CD4-positive, alpha-beta T cell (primary cell): ENCODE results near the gene TPSG1. TPM values are rescaled to one million over a fixed set of nuclear protein-coding genes. Genes with fewer than 3 reads are reported as not detected.

Experiments
- ATAC-seq: fragments of 200-7000 bp; cut with Tn5 transposase; one replicate; pipeline ENCODE4 v1.10.0; 2022; ENCODE audit warnings: mild to moderate bottlenecking; ENCODE audit not compliant: poor library complexity
- CTCF ChIA-PET: fragments of 350-600 bp; sonication (Branson Sonifier 250); formaldehyde crosslinking; loops from one replicate; lab custom pipeline; 2021; ENCODE audit warnings: antibody characterized with exemption, inconsistent platforms; lab: Charles Lee
- POLR2A ChIA-PET: fragments of 350-600 bp; sonication (Branson Sonifier 250); formaldehyde crosslinking; loops from one replicate; lab custom pipeline; 2021; ENCODE audit warnings: antibody characterized with exemption, inconsistent platforms; lab: Charles Lee
- DNase-seq, 14 experiments: peaks; one replicate each; pipeline ENCODE4 v3.0.0-alpha.2; 2013 to 2020; ENCODE audit warnings: mixed read lengths in 2 of 14
- H3K27ac ChIP-seq, 2 donors: one replicate each; pipeline versions ENCODE4 v1.5.1 to v1.7.0; 2013; ENCODE audit warnings: low read length in 2 of 2, low read depth in 1 of 2, mild to moderate bottlenecking in 1 of 2
- H3K27me3 ChIP-seq, 2 experiments: 1 replicate in 1 of 2; 2 replicates in 1 of 2; pipeline versions ENCODE4 v1.6.1 to v1.7.0; 2013; ENCODE audit warnings: low read length in 2 of 2, control low read depth in 1 of 2, mild to moderate bottlenecking in 1 of 2, moderate library complexity in 1 of 2; ENCODE audit not compliant: insufficient read depth in 2 of 2, control insufficient read depth in 1 of 2
- H3K36me3 ChIP-seq: one replicate; pipeline ENCODE4 v1.6.1; 2013; ENCODE audit warnings: low read length, control low read depth; ENCODE audit not compliant: insufficient read depth
- H3K4me1 ChIP-seq: one replicate; pipeline ENCODE4 v1.6.1; 2013; ENCODE audit warnings: low read length, control low read depth; ENCODE audit not compliant: insufficient read depth
- H3K4me3 ChIP-seq: one replicate; pipeline ENCODE4 v1.5.1; 2013; ENCODE audit warnings: mild to moderate bottlenecking, low read length, moderate library complexity
- H3K9me3 ChIP-seq, 2 experiments: 1 replicate in 1 of 2; 2 replicates in 1 of 2; pipeline versions ENCODE4 v1.6.1 to v1.7.0; 2013; ENCODE audit warnings: low read length in 2 of 2, mild to moderate bottlenecking in 2 of 2, control low read depth in 1 of 2, moderate library complexity in 1 of 2; ENCODE audit not compliant: control insufficient read depth in 1 of 2, insufficient read depth in 1 of 2
- H3K27ac Mint-ChIP-seq: one replicate; pipeline ENCODE4 v1.8.0; 2020; ENCODE audit warnings: mixed read lengths
- H3K27me3 Mint-ChIP-seq: one replicate; pipeline ENCODE4 v1.8.0; 2021; ENCODE audit warnings: mixed read lengths
- H3K36me3 Mint-ChIP-seq: one replicate; pipeline ENCODE4 v1.8.0; 2021; ENCODE audit warnings: low read depth, mixed read lengths
- H3K4me1 Mint-ChIP-seq: one replicate; pipeline ENCODE4 v1.8.0; 2021; ENCODE audit warnings: low read depth, mixed read lengths
- H3K4me3 Mint-ChIP-seq: one replicate; pipeline ENCODE4 v1.8.0; 2020; ENCODE audit warnings: mild to moderate bottlenecking, mixed read lengths
- H3K9me3 Mint-ChIP-seq: one replicate; pipeline ENCODE4 v1.8.0; 2020; ENCODE audit warnings: mixed read lengths
- CTCF ChIP-seq: fragments of 200-600 bp; IDR thresholded peaks from one replicate; pipeline ENCODE4 v1.8.0; 2022; ENCODE audit warnings: antibody characterized with exemption, mild to moderate bottlenecking
- intact Hi-C, 2 experiments: fragments of 100-400 bp; cut with DNase I in 1 of 2; cut with micrococcal nuclease in 1 of 2; formaldehyde crosslinking; loops; one replicate each; pipeline versions ENCODE4 v1.15.1 to v1.9.0; 2023 to 2025; cut with DNase I, micrococcal nuclease
- total RNA-seq, 174 experiments: library from RNA in 2 of 174; stranded (reverse) in 2 of 174; gene quantifications; one replicate each; pipeline ENCODE4 v1.2.3 and lab custom pipeline; 2021 to 2026

Gene TPSG1
- total RNA-seq, 2 experiments from 2014 or later: not detected

DNA sequence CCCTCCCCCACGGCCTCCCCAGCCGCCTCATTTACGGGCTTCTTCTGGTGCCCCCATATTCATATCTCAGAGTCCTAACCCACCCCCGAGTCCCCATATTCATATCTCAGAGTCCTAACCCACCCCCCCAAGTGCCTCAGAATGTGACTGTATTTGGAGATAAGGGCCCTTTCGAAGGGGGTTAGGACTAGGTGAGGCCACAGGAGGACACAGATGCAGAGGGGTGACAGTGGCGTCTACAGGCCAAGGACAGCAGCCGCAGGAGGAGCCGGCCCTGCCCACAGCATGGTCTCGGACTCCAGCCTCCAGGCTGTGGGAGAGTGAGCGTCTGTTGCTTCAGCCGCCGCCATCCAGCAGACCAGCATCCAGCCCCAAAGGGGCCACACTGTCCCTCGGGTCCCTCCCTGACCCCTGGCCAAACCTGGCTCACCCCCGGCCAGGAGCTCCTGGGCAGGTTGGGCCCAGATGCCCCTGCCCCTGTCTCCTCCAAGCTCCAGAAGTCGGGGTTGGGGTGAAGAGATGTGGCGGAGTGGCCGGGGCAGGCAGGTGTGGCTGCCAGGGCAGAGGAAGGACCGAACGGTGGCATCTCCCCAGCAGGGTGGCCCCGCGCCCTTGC lies 46.7 kb downstream of the TPSG1 start:
- no peak for TF ChIP-seq CTCF
- Mint-ChIP-seq H3K36me3 (no peaks in the 10 kb centered on the region), H3K27me3 (no peaks in the 10 kb centered on the region), H3K4me1 (no peaks in the 10 kb centered on the region), H3K4me3 (no peak overlapping the region), H3K9me3 (no peaks in the 10 kb centered on the region), H3K27ac (no peak overlapping the region)
- Histone ChIP-seq H3K27me3 (peaks cover 0 to 2% of the 10 kb centered on the region in 2 experiments), H3K4me1 (no peaks in the 10 kb centered on the region), H3K27ac (no peak overlapping the region), H3K4me3 (no peak overlapping the region), H3K36me3 (no peaks in the 10 kb centered on the region), H3K9me3 (peaks cover 0 to under 1% of the 10 kb centered on the region in 2 experiments)
- POLR2A ChIA-PET: no interaction called here
- ATAC-seq: no peak
- DNase-seq: no peak
- CTCF ChIA-PET: no interaction called here
- intact Hi-C loops: no loop called here

GRCh38 chr16:1177750-1178149 lies 47.3 kb downstream of the TPSG1 start:
- Mint-ChIP-seq H3K9me3 (no peaks in the 10 kb centered on the region), H3K36me3 (no peaks in the 10 kb centered on the region), H3K27me3 (no peaks in the 10 kb centered on the region), H3K4me3 (no peak overlapping the region), H3K27ac (no peak overlapping the region), H3K4me1 (no peaks in the 10 kb centered on the region)
- intact Hi-C loops: no loop called here
- Histone ChIP-seq H3K27me3 (peaks cover 0 to 2% of the 10 kb centered on the region in 2 experiments), H3K27ac (no peak overlapping the region), H3K4me1 (no peaks in the 10 kb centered on the region), H3K36me3 (no peaks in the 10 kb centered on the region), H3K9me3 (no peaks in the 10 kb centered on the region), H3K4me3 (no peak overlapping the region)
- no peak for ATAC-seq
- ChIA-PET CTCF (no interaction called here), POLR2A (no interaction called here)
- DNase-seq: no peak
- no peak for TF ChIP-seq CTCF

DNA sequence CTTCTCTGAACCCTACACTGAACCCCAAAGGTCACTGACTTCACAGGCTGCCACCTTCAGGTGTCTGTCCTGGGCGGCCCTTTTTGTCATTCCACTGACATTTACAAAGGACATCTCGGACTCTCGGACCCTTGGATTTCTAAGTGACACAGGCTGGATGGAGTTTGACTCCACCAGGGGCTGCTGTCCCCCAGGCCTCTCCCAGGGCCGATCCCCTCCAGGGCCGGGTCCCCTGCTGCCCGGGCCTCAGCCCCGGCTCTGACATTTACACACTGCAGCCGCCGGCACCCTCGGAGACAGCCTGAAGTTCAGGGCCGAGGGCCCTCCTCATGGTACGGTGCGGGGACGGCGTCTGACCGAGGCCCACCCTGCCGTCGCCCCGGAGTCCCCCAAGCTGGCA lies 48.0 kb downstream of the TPSG1 start:
- no peak for DNase-seq
- Histone ChIP-seq H3K27ac (no peak overlapping the region), H3K36me3 (no peaks in the 10 kb centered on the region), H3K9me3 (no peaks in the 10 kb centered on the region), H3K4me3 (no peak overlapping the region), H3K4me1 (no peaks in the 10 kb centered on the region), H3K27me3 (peaks cover 0 to 2% of the 10 kb centered on the region in 2 experiments)
- H3K27me3 Mint-ChIP-seq: no peaks in the 10 kb centered on the region
- TF ChIP-seq CTCF: no peak
- H3K36me3 Mint-ChIP-seq: no peaks in the 10 kb centered on the region
- H3K9me3 Mint-ChIP-seq: no peaks in the 10 kb centered on the region
- ATAC-seq: no peak
- H3K27ac Mint-ChIP-seq: no peak overlapping the region
- CTCF ChIA-PET: no interaction called here
- POLR2A ChIA-PET: no interaction called here
- intact Hi-C loops: no loop called here
- no peaks in the 10 kb centered on the region for H3K4me1 Mint-ChIP-seq
- no peak overlapping the region for H3K4me3 Mint-ChIP-seq
